NCI-H1694 treated with DMSO at 0.1 percent for 48 hours (cell line): ENCODE results near the gene DHX34.
"Not testable (repeated sequence)": the region's sequence is repeated elsewhere in the genome, so short reads cannot be mapped to it uniquely, and the experiment has no call there.

Experiments used
- DNase-seq: peaks from one replicate; lab custom pipeline; 2025; lab: John Stamatoyannopoulos, UW

DHX34 gene, protein sequence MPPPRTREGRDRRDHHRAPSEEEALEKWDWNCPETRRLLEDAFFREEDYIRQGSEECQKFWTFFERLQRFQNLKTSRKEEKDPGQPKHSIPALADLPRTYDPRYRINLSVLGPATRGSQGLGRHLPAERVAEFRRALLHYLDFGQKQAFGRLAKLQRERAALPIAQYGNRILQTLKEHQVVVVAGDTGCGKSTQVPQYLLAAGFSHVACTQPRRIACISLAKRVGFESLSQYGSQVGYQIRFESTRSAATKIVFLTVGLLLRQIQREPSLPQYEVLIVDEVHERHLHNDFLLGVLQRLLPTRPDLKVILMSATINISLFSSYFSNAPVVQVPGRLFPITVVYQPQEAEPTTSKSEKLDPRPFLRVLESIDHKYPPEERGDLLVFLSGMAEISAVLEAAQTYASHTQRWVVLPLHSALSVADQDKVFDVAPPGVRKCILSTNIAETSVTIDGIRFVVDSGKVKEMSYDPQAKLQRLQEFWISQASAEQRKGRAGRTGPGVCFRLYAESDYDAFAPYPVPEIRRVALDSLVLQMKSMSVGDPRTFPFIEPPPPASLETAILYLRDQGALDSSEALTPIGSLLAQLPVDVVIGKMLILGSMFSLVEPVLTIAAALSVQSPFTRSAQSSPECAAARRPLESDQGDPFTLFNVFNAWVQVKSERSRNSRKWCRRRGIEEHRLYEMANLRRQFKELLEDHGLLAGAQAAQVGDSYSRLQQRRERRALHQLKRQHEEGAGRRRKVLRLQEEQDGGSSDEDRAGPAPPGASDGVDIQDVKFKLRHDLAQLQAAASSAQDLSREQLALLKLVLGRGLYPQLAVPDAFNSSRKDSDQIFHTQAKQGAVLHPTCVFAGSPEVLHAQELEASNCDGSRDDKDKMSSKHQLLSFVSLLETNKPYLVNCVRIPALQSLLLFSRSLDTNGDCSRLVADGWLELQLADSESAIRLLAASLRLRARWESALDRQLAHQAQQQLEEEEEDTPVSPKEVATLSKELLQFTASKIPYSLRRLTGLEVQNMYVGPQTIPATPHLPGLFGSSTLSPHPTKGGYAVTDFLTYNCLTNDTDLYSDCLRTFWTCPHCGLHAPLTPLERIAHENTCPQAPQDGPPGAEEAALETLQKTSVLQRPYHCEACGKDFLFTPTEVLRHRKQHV

DNA sequence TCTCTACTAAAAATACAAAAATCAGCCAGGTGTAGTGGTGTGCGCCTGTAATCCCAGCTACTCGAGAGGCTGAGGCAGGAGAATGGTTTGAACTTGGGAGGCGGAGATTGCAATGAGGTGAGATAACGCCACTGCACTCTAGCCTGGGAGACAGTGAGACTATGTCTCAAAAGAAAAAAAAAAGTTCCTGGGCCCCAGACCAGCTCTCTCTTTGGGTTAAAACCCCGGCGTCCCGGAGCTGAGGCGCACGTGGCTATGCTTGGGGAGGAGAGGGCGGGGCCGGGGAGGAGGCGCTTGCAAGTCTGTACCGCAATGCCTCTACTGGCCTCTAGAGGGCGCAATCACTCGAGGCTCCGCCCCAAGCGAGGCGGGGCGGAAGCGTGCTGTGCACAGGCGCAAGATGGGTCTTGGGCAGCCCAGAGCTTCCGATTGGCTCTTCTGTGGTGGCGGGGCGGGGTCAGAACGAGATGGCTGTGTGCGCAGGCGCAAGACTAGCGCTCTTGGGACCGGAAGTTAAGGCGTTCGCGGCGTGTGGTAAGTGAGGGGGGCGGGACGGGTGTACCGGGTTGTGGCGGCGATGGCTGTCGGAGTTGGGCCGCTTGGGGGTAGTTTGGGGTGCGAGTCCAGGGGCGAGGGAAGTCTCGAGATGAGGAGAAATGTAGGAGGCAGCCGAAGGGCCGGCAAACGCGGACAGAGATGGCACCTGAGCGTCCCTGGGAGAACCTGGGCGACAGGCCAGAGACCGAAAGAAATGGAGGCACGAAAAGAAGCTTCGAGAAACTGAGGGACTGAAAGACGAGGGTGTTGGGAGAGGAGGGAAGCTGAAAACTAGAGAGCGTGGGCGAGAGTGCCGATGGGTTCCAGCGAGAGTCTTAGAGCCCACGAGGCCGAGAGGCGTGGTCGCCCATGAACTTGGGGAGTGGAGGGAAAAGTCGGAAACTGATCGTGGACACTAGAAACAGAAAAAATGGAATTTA lies at the start of gene DHX34:
DHX34 (plus strand) TSS at position 497 of the 977 bp plus-strand sequence. CDS start 3,716 bp downstream, outside the sequence.
- DNase-seq, result peak; percentile 98

DNA sequence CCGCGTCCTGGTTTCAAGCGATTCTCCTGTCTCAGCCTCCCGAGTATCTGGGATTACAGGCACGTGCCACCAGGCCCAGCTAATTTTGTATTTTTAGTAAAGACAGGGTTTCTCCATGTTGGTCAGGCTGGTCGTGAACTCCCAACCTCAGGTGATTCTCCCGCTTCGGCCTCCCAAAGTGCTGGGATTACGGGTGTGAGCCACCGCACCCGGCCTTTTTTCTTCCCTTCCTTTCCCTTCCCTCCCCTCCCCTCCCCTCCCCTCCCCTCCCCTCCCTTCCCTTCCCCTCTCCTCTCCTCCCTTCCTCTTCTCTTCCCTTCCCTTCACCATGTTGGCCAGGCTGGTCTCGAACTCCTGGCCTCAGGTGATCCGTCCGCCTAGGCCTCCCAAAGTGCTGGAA lies 48.2 kb upstream of the DHX34 start:
- not testable (repeated sequence) for DNase-seq

DNA sequence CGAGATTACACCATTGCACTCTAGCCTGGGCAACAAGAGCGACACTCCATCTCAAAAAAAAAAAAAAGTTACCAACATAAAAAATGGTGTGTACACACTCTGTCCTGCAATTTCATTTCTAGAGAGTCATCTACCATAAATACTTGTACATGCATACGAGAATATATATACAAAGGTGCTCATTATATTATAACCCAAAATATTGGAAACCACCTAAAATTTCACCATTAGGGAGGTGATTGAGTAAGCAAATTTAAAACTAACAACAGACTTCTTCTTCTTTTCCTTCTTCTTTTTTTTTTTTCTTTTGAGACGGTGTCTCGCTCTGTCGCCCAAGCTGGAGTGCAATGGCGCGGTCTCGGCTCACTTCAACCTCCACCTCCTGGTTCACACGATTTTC lies 46.9 kb upstream of the DHX34 start:
- DNase-seq, result no peak

DNA sequence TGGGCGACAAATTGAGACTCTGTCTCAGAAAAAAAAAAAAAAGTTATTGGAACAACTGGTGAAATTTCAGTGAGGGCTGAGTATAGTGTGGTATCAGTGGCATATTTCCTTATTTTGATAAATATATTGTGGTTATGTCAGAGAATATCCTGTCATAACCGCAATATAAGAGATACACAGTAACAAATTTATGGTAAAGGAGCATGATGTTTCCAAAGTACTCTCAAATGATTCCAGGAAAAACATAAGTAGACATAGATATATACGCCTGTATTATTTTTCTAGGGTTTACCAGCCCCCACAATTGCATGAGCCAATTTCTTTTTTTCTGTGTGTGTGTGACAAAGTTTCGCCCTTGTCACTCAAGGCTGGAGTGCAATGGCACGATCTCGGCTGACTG lies 45.1 kb upstream of the DHX34 start:
- no peak for DNase-seq

DNA sequence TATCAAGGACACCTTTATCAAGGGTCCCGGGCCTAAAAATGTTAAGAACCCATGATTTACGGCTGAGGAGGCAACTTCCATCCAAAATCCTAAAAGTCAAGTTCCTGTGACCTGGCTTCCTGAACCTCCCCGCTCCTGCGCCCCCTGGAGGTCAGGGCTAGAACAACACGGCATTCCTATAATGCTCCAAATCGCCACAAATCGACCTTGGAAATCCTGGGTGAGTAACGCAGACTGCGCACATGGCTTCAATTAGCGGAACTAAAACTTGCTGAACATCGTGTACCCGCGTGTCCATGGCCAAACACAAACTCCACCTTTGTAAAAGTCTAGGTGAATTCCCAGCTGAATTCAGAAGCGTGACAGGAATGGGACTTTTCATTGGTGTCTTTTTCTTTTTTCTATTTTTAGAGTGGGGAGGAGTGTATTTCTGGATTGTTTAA lies 43.8 kb upstream of the DHX34 start:
- peak; percentile 58 for DNase-seq

DNA sequence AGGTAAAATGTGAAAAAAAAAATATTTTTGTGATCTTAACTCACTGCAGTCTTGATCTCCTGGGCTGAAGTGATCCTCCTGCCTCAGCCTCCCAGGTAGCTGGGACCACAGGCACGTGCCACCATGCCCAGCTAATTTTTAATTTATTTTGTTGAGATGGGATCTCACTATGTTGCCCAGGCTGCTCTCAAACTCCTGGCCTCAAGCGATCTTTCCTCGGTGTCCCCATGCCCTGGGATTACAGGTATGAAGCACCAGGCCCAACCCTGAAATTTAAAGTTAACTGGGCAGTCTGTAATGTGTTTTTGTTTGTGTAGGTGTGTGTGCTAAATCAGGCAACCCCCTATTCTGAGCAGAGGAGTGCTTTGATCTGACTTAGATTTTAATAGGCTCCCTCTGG lies 42.8 kb upstream of the DHX34 start:
- no peak for DNase-seq

DNA sequence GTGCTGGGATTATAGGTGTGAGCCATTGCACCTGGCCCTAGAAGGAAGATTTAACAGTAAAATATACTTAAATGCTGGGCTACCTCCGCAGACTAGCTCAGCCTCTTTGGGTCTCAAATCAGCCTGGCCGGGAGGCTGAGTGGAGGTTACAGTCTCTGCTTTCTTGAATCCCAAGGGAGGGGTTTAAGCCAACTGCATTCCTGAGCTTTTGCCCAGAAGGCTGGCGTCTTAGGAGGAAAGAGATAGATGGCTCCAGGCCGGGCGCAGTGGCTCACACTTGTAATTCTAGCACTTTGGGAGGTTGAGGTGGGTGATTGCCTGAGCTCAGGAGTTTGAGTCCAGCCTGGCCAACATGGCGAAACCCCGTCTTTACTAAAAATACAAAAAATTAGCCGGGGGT lies 40.1 kb upstream of the DHX34 start:
- DNase-seq, result no peak

DNA sequence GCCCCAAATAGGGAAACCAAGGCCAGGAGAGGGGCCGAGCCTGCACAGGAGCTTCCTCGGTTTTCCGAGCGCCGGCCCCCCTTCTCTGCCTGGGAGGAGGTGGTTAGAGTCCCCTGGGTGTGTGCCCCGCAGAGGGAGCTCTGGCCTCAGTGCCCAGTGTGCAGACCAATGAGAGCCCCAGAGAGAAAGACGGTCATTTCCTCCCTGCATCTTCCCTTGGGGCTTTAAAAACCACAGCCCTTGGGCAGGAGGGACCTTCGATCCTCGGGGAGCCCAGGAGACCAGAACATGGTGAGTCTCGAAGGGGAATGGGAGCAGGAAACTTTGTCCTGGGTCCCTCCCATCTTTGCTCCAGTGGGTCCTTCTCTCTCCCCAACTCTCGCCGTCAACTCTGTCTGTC lies 39.5 kb upstream of the DHX34 start, which contains the start of gene C5AR1:
C5AR1 (plus strand) TSS at position 254 of the 400 bp plus-strand sequence; CDS start at position 289, 35 bp downstream.
- no peak for DNase-seq

DNA sequence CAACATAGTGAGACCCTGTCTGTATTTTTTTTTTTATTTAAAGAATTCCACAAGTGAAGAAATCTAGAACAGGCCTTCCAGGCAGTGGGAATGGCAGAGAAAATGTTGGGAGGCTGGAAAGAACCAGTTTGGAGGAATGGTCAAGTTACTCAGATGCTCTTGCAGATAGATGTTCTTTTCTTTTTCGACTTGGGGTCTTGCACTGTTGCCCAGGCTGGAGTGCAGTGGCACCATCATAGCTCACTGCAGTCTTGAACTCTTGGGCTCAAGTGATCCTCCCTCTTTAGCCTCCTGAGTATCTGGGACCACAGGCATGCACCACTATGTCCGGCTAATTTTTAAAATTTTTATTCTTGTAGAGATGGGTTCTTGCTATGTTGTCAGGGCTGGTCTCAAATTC lies 38.8 kb upstream of the DHX34 start:
- no peak for DNase-seq

DNA sequence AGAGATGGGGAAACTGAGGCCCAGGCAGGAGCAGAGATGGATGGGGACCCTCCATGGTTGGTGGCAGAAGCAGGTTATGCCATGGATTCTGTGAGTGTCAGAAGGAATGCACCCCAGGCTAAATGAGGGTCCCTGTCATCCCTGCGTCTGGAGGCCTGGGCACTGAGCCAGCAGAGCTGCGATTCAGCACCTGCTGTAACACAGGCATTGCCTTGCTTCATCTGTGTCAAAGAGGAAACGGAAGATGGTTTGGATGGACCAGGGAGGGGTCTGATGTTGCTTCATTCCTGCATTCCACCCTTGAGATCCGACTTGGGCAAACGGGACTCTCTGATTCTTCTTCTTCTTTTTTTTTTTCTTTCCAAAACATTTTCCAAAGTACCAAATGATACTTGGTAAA lies 38.3 kb upstream of the DHX34 start:
- DNase-seq, result peak; percentile 55

DNA sequence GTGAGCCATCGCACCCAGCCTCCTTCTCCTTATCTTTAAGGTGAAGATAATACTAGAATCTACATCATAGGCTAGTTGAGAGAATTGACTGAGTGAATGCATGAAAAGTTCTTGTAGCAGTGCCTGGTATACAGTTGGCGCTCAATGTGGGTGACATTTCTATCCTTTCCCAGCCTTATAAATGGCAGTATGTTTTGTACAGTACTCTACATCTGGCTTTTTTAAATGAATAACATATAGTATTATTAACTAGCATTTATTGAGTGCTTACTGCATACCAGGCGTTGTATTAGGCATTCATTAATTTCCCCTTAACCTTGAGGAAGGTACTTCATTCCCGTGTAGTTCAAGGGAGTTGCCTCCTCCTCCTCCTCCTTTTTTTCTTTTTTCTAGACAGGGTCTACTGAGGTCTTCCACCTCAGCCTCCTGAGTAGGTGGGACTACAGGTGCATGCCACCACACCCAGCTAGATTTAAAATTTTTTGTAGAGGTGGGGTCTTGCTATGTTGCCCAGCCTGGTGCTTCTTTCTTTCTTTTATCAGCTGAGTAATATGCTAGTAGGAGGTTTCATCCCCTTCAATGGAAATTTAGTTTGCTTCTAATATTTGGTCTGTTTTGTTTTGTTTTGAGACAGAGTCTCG lies 36.6 kb upstream of the DHX34 start:
- no peak for DNase-seq

DNA sequence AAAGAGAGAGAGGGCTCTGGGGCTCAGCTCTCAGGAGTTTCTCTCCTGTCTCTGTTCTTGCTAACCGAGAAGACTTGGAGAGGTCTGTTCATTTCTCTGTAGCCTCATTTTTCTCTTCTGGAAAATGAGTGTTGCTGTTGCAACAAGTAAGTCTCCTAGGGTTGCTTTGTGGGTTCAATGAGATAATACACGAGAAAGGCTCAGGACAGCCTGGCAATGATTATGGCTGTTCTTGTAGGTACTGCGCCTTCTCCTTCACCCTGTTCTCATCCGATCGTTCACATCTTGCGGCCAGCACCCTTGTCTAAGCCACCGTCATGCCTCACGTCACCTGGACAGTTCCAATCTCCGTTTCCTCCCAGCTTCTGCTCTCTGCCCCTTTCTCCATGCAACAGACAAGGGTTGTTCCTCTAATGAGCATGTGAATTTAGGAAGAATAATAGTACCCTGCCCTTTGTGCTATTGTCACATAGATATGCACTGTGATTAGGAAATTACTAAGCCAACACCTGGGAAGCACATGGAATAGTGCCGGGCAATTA lies 35.3 kb upstream of the DHX34 start:
- no peak for DNase-seq

DNA sequence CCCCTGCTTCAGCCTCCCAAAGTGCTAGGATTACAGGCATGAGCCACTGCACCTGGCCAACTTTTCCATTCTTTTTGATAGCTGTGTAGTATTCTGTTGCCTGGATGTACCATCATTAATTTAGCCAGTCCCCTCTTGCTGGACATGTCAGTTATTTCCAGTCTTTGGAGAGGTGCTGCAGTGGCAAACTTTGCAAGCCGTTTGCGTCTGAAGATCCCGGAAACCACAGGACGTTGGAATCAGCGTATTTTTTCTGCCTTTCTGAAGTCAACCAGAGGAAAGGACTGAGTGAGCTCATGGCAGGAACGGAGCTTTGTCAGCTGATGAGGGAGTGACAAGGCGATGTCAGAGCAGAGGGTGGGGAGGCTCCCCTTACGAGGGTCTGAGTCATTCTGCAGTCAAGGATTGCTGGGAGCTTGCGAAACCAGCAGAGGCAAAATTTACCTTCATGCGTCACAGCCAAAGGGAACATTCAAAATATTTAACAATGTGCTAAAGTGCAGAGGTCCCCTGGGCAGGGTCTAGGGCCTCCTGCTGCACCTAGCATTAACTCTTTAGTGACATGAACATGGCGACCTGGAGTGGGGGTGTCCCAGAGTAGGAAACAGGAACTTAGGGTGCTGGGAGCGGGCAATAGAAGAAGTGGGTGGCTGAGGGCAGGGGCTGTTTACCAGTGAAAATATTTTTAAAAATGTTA lies 33.8 kb upstream of the DHX34 start:
- no peak for DNase-seq

DNA sequence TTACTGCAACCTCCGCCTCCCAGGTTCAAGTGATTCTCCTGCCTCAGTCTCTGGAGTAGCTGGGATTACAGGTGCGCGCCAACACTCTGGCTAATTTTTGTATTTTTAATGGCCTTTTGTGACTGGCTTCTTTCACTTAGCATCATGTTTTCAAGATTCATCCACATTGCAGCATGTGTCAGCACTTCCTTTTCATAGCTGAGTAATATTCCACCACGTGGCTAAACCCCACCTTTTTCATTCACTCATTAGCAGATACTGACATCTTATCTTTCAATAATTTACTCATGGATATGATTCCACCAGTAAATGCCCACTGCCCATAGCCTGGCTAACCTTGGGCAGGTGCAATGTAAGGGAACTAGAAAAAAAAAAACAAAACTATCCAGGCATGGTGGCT lies 32.6 kb upstream of the DHX34 start:
- DNase-seq, result no peak

DNA sequence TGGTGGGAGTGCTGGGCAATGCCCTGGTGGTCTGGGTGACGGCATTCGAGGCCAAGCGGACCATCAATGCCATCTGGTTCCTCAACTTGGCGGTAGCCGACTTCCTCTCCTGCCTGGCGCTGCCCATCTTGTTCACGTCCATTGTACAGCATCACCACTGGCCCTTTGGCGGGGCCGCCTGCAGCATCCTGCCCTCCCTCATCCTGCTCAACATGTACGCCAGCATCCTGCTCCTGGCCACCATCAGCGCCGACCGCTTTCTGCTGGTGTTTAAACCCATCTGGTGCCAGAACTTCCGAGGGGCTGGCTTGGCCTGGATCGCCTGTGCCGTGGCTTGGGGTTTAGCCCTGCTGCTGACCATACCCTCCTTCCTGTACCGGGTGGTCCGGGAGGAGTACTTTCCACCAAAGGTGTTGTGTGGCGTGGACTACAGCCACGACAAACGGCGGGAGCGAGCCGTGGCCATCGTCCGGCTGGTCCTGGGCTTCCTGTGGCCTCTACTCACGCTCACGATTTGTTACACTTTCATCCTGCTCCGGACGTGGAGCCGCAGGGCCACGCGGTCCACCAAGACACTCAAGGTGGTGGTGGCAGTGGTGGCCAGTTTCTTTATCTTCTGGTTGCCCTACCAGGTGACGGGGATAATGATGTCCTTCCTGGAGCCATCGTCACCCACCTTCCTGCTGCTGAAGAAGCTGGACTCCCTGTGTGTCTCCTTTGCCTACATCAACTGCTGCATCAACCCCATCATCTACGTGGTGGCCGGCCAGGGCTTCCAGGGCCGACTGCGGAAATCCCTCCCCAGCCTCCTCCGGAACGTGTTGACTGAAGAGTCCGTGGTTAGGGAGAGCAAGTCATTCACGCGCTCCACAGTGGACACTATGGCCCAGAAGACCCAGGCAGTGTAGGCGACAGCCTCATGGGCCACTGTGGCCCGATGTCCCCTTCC lies 28.9 kb upstream of the DHX34 start:
- no peak for DNase-seq

DNA sequence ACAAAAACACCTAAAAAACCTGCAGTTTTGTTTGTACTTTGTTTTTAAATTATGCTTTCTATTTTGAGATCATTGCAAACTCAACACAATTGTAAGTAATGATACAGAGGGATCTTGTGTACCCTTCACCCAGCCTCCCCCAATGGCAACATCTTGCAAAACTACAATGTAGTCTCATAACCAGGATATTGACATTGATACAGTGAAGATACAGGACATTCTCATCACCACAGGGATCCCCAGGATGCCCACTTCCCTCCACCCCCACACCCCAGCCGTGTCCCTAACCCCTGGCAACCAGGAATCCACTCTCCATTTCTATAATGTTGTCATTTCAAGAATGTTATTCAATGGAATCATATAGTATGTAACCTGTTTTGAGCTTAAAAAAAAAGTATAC lies 27.5 kb upstream of the DHX34 start:
- no peak for DNase-seq

DNA sequence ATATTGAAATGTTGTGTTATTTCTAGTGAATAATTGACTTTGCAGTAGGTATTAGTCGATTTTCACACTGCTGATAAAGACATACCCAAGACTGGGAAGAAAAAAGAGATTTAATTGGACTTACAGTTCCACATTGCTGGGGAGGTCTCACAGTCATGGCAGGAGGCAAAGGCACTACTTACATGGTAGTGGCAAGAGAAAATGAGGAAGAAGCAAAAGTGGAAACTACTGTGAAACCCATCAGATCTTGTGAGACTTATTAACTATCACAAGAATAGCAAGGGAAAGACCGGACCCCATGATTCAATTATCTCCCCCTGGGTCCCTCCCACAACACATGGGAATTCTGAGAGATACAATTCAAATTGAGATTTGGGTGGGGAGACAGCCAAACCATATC lies 27.1 kb upstream of the DHX34 start:
- DNase-seq, result no peak

DNA sequence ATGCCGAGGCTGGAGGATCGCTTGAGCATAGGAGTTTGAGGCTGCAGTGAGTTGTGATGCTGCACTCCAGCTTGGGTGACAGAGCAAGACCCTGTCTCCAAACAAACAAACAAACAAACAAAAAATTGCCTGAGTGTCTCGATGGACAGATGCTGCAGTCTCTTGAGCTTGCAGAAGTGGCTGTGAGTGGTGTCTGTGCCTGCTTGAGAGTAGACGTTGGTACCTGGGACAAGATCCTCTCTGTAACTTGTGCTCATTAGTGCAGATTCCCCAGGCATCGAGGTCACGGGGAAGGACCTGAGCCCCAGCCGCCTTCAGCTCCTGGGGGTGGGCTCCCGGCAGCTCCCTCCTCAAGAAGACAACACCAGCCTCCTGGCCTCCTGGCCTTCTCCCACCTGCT lies 25.7 kb upstream of the DHX34 start:
- no peak for DNase-seq

DNA sequence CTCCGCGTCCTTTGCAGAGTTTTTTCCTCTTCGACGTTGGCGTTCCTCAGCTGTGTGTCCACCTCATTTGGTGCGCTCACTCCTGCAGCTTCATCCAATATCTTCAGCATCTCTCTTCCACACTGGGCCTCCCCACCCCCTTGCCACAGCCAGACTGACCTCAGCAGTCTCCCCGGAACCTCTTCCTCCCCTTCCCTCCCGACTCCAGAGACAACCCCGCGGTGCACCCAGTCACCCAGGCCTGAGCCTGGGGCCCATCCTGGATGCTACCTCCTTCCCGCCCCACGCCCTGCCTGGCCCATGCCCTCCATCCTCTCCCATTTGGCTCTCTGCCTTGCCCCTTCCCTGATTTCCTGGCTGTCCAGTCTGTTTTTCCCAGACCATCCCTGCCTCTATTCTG lies 25.2 kb upstream of the DHX34 start:
- no peak for DNase-seq
